CD4-positive, alpha-beta T cell treated with Interleukin-21 for 1 hour (primary cell): ENCODE results near the gene CLEC5A.
"Not testable (repeated sequence)": the region's sequence is repeated elsewhere in the genome, so short reads cannot be mapped to it uniquely, and the experiment has no call there.

Source experiments
- DNase-seq: peaks from one replicate; pipeline ENCODE4 v3.0.0-alpha.2; 2020

Gene CLEC5A

GRCh38 chr7:141945356-141945755, 1.4 kb downstream of the CLEC5A start:
- no peak for DNase-seq

- DNase-seq = no peak
These were observed 2.0 kb downstream of the CLEC5A start for GRCh38 chr7:141944811-141945210.

DNA sequence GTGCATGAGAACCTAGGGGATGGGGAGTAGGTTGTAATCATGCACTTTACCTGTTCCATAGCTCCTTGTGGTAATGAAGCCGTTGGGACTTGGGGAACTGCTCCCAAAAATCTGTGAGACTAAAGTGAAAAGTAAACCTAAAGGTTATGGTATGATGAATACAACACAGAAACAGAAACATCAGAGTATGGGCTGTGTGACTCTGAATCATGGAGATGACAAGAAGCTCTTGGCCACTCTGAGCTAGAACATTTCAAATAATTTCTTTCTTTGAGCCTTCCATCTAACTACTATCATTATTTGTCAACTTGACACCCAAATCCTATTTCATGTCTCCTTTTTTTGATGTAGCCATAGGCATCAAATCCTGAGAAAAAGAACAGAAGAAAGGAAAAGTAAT, 2.9 kb downstream of the CLEC5A start:
- no peak for DNase-seq

GRCh38 chr7:141941075-141941474, 5.7 kb downstream of the CLEC5A start:
- DNase-seq = no peak

DNA sequence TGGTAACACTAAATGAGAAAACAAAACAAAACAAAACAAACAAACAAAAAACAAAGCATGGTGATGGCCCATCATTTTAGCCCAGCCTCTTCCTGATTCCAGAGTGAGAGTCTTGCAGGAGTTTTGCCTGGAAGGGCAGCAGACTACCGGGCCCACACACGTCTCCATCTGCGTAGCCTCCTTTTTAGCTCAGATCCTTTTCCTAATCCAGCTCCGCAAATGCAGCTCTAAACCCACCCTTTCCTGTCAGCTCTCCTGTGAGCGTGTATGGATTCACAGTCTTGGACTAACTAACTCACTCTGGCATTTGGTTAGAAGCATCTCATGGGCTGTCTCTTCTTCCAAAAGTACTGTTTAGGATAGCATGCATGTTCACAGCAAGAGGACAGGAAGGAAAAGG, 16.6 kb downstream of the CLEC5A start:
- no peak for DNase-seq

DNA sequence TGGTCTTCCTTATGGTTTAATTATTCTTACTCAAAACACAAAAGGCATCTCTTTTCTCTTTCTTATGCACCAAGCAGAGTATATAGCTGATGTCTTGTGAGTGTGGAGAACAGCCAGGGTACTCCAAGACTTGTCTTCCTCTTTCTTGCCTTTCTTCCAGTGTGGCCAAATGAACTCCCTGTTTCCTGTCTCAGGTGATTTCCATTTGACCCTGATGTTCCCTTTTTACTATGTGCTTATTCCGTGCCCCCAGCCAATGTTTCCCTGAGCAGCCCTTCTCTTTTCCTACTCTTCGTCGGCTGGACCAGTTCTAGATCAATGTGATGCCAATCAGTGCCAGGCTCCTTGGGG, 18.0 kb downstream of the CLEC5A start:
- DNase-seq = no peak

DNA sequence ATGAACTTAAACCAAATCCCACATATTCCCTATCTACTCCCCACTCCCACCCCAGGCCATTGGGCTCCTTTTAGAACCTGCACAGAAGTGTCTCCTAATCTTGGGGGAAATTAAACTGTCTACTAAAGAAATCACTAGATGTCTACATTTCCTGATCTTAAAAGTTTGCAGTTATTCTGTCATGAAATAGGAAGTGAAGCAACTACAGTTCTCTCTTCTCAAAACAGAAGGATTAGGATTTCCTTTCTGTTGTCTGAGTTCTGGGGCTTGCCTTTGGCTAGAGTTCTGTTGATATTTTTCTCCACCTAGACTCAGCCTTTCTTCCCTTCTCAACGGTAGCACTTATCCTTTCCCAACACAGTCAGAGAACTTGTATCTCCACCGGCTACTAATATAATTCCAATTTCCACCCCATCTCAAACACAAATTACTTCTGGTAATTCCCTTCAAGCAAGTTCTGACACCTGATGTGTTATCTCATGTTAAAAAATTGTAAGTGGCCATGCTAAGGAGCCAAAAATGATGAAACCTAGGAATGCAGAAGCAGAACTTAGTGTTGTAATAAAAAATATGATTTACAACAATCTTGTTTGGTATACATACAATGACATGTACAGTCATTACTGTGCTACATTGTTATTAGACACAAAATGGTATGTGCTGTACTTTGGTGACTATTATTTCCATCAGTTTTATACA, 18.5 kb downstream of the CLEC5A start:
- DNase-seq = no peak

DNA sequence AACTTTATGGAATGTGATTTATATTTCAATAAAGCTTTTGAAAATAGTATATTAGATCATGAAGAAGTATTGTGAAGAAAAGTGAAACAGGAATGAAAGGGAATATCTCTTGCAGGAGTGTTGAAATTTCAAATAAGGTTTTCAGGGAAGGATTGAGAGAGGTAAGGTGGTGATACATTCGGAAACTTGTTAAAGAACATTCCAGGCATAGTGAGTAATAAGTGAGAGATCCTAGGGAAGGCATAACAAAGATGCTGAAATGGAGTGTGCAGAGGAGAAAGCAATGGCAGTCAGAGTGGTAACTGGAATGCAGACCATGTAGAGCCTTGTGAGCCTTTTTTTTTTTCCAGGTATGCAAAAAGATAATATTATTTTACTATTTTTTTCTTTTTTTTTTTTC, 26.5 kb downstream of the CLEC5A start:
- no peak for DNase-seq

DNA sequence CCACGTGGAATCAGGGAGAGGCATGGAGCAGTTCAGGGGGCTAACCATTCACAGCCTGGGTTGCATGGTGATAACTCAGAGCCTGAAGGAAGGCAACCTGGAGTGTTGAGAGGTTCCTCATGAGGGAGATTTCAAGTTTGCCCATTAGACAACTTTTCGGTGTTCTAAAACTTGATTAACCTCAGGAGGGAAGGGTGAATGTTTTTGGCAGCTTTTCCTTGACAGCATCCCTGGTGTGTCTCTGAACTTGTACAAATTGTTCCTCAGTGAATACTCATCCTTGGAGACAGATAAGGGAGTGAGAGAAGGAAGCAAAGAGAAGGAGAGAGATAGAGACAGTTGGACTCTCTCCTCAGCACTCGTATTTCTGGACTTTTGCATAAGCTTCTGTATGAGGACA, 30.7 kb downstream of the CLEC5A start, which contains the start of gene OR9A4:
TSS of gene OR9A4 (plus strand) at position 301 of the 400 bp plus-strand sequence. CDS start 2,477 bp downstream, outside the sequence.
- no peak for DNase-seq

DNA sequence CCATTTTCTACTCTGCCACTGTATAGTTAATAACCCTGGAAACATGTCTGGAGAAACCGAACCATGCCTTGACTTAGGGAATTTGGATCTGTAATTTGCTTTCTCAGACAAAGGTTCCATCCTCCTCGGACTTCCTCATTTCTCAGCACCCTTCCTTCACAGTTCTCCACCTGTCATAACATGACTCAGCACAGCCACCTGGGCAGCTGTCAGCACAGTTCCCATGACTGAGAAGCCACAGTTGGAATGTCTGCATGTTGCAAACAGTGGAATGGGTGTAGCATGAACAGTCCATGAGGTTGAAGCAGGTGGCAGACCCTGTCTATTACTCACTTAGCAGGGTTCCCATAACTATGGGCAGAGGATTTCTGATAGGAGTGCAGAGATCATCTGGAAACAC, 31.2 kb downstream of the CLEC5A start:
- no peak for DNase-seq

DNA sequence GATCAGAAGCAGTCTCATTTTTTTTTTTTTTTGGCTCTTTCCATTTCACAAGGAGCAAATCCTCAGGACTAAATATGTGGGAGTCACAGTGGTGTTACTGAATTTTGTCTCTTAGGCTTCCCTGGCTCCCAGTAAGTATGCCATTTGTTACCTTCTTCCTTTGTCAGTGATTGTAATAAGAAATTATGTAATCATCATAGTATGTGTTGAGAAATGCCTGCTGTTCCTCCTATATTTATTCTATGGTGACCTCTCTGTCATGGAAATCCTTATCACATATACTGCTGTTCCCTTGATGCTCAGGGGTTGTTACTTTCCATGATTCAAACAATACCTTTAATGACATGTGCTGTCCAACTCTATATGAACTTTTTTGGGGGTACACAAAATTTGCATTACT, 35.4 kb downstream of the CLEC5A start:
- no peak for DNase-seq

DNA sequence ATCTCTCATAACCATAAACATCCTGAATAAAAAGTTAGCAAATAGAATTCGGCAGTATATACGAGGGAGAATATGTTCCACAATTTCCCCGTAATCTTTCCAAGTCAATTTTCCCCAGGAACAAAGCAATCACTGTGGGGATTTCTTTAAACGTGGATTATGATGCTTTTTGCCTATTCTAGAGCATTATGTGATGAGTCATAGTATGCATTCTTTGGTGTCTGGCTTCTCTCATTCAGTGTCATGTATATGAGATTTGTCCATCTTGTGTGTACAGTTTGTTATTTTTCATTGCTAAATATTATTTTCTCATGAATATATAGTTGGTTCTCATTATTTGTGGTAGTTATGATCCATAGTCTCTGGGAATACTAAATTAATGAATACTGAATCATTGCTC, 40.5 kb downstream of the CLEC5A start:
- no peak for DNase-seq

GRCh38 chr7:141899366-141899765, 47.4 kb downstream of the CLEC5A start:
- DNase-seq = not testable (repeated sequence)

GRCh38 chr7:141891336-141891735, 55.4 kb downstream of the CLEC5A start:
- no peak for DNase-seq

GRCh38 chr7:141889321-141889720, 57.5 kb downstream of the CLEC5A start:
- peak; percentile 1 for DNase-seq

DNA sequence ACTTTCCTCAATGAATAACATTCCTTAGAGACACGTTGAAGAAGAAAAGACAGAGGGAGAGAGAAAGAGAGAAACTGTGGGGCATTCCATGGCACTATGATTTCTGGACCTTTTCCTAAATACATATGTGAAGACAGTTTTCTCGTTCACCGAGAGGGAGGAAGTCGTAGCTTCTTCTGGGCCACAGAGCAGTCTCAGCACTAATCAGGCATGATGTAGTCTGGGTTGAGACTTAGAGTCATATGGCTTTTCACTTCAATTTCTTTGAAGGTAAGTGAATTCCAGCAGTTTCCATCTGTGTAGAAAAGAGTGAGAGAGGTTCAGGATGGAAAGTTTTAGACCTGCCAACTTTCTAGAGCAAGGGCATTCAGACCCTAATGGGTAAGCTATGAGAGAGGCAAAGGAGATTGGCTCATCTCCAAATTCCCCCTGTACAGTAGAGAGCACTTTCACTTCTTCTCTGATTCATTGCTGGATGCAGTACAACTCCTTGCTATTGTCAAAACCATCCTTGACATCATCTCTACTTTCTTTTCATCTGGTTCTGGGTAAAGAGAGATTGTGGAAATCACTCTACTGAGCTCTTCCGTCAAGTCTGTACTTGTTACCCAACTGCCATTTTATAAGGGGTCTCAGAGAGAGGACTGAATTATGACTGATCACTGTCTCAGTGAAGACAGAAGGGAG, 62.1 kb downstream of the CLEC5A start:
- peak; percentile 3 for DNase-seq

GRCh38 chr7:141880960-141881359, 65.8 kb downstream of the CLEC5A start:
- no peak for DNase-seq

GRCh38 chr7:141877365-141877764, 69.4 kb downstream of the CLEC5A start:
- DNase-seq = no peak
